GM12878 (cell line): ENCODE measurements around the gene TOB2.

Source experiments
- CTCF ChIP-seq, 3 experiments: IDR thresholded peaks in 2 of 3; conservative IDR thresholded peaks in 1 of 3; 2 replicates each; pipeline ENCODE4 v1.5.1; 2011; ENCODE audit warnings: low read depth in 3 of 3, low read length in 3 of 3, mild to moderate bottlenecking in 3 of 3, control low read depth in 2 of 3, moderate library complexity in 2 of 3, inconsistent platforms in 1 of 3, mixed read lengths in 1 of 3; ENCODE audit not compliant: control insufficient read depth in 2 of 3, insufficient read depth in 1 of 3; ENCODE audit errors: extremely low read depth in 1 of 3
- ELK1 ChIP-seq: IDR thresholded peaks from 2 replicates; pipeline ENCODE4 v1.6.1; 2012; ENCODE audit warnings: low read depth, low read length, improper control_type of control experiment
- EP300 ChIP-seq, 2 experiments: fragments of 150-350 bp in 1 of 2; IDR thresholded peaks; 2 replicates each; pipeline ENCODE4 v1.6.1; 2011 to 2012; ENCODE audit warnings: low read depth in 2 of 2, low read length in 2 of 2, borderline replicate concordance in 1 of 2, improper control_type of control experiment in 1 of 2, inconsistent platforms in 1 of 2; ENCODE audit not compliant: control insufficient read depth in 1 of 2
- ESRRA ChIP-seq: IDR thresholded peaks from 2 replicates; pipeline ENCODE4 v1.6.1; 2012; ENCODE audit warnings: mild to moderate bottlenecking, low read length, improper control_type of control experiment
- IKZF2 ChIP-seq, 2 experiments: fragments of 450-650 bp; IDR thresholded peaks; 2 replicates each; pipeline ENCODE4 v1.6.1; 2017; ENCODE audit warnings: mild to moderate bottlenecking in 2 of 2, moderate library complexity in 2 of 2
- MXI1 ChIP-seq: fragments of 150-350 bp; IDR thresholded peaks from 2 replicates; pipeline ENCODE4 v1.6.1; 2011; ENCODE audit warnings: low read depth, mild to moderate bottlenecking, inconsistent platforms, low read length, improper control_type of control experiment
- PBX3 ChIP-seq: IDR thresholded peaks from 2 replicates; pipeline ENCODE4 v1.6.1; 2011; ENCODE audit warnings: mild to moderate bottlenecking, low read depth, low read length, moderate library complexity; ENCODE audit not compliant: insufficient replicate concordance
- RAD21 ChIP-seq: IDR thresholded peaks from 2 replicates; pipeline ENCODE4 v1.6.1; 2011; ENCODE audit warnings: mild to moderate bottlenecking, low read depth, low read length, moderate library complexity; ENCODE audit not compliant: insufficient read depth
- SIN3A ChIP-seq: IDR thresholded peaks from 2 replicates; pipeline ENCODE4 v1.6.1; 2012; ENCODE audit warnings: low read depth, low read length, improper control_type of control experiment

GRCh38 chr22:41488596-41489385 lies 42.2 kb upstream of the TOB2 start:
- no peak for TF ChIP-seq PBX3
- no peak for TF ChIP-seq CTCF (IDR thresholded peaks at IDR 0.05 in 2 of 3, conservative IDR thresholded peaks at IDR 0.05 in 1 of 3; ENCODE audit: control insufficient read depth in 2 of 3, extremely low read depth in 1 of 3, insufficient read depth in 1 of 3, low read depth in 3 of 3, low read length in 3 of 3)
- TF ChIP-seq ELK1 = no peak
- no peak for TF ChIP-seq IKZF2 (IDR thresholded peaks at IDR 0.05)
- TF ChIP-seq RAD21 = no peak
- TF ChIP-seq ESRRA = no peak
- no peak for TF ChIP-seq SIN3A
- TF ChIP-seq EP300 (IDR thresholded peaks at IDR 0.05; ENCODE audit: borderline replicate concordance in 1 of 2, control insufficient read depth in 1 of 2, low read depth in 2 of 2, low read length in 2 of 2) = no peak
- TF ChIP-seq MXI1 = no peak
